ENCODE data around the gene ACP1. TPM values are rescaled to one million over a fixed set of nuclear protein-coding genes. Genes with fewer than 3 reads are reported as not detected.

Gene ACP1
- polyA plus RNA-seq, 1 of the 3 experiments (the other 2 are of a cell fraction): 88.9 TPM

DNA sequence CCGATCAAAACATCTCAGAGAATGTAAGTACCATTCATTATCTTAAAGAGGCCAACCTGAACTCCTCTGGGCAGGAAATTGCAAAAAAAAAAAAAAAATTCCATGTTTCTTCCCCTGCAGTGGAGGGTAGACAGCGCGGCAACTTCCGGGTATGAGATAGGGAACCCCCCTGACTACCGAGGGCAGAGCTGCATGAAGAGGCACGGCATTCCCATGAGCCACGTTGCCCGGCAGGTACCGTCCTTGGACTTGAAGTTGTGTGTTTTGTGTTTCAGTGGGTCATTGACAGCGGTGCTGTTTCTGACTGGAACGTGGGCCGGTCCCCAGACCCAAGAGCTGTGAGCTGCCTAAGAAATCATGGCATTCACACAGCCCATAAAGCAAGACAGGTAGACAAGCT is 7.2 kb downstream of the ACP1 start:
- CTCF ChIA-PET: interaction anchor here (0.9 to 3.7 kb wide), 3 partner anchors 9 to 25 kb away, joined by 3 to 9 read pairs (median 3); no protein-coding TSS in a partner anchor
- DNase-seq: no peak
- no peak overlapping the region for H2AFZ ChIP-seq (ENCODE audit: low read depth)
- no peak overlapping the region for H3K4me2 ChIP-seq
- peaks cover 70% of the 10 kb centered on the region for H4K20me1 ChIP-seq (ENCODE audit: insufficient read depth)
- H3K36me3 ChIP-seq (replicated peaks in 1 of 2; ENCODE audit: control insufficient read depth in 1 of 2, insufficient read depth in 2 of 2, low read length in 1 of 2): peaks cover 29 to 69% of the 10 kb centered on the region in 2 experiments
- POLR2A ChIA-PET: no interaction called here
- 96% methylated on average over 12 of the region's 12 CpGs for WGBS (ENCODE audit: low lambda C conversion rate)
- no peaks in the 10 kb centered on the region for H3F3A ChIP-seq (replicated peaks; ENCODE audit: insufficient read depth)
- H3K9me2 ChIP-seq: no peaks in the 10 kb centered on the region
- no peak overlapping the region for H3K4me3 ChIP-seq (ENCODE audit: low read depth in 2 of 2, low read length in 1 of 2)
- H3K27me3 ChIP-seq (ENCODE audit: insufficient read depth): no peaks in the 10 kb centered on the region
- no peaks in the 10 kb centered on the region for H3K9me3 ChIP-seq
- H3K9ac ChIP-seq: no peak overlapping the region
- no peak overlapping the region for H3K27ac ChIP-seq (ENCODE audit: low read depth in 2 of 2, low read length in 1 of 2)
- peaks cover 0 to under 1% of the 10 kb centered on the region in 2 experiments; a peak in 1 of 4 replicates for H3K4me1 ChIP-seq (ENCODE audit: control insufficient read depth in 1 of 2, insufficient read depth in 2 of 2, low read depth in 1 of 2, low read length in 1 of 2)
- no peak for TF ChIP-seq EP300 (IDR thresholded peaks at IDR 0.05; ENCODE audit: borderline replicate concordance in 1 of 2, low read depth in 1 of 2, low read length in 1 of 2)
- no peak for TF ChIP-seq JUND (IDR thresholded peaks at IDR 0.05)
- no peak for TF ChIP-seq ELF1 (IDR thresholded peaks at IDR 0.05)
- TF ChIP-seq TAF1 (IDR thresholded peaks at IDR 0.05; ENCODE audit: borderline replicate concordance, low read depth, low read length): no peak
- no peak for TF ChIP-seq SIN3A (IDR thresholded peaks at IDR 0.05; ENCODE audit: borderline replicate concordance, low read depth, low read length)
- TF ChIP-seq FOXM1 (IDR thresholded peaks at IDR 0.05; ENCODE audit: low read depth): no peak
- TF ChIP-seq, protein P1, sequence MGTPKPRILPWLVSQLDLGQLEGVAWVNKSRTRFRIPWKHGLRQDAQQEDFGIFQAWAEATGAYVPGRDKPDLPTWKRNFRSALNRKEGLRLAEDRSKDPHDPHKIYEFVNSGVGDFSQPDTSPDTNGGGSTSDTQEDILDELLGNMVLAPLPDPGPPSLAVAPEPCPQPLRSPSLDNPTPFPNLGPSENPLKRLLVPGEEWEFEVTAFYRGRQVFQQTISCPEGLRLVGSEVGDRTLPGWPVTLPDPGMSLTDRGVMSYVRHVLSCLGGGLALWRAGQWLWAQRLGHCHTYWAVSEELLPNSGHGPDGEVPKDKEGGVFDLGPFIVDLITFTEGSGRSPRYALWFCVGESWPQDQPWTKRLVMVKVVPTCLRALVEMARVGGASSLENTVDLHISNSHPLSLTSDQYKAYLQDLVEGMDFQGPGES (IDR thresholded peaks at IDR 0.05; ENCODE audit: low read depth, low read length): no peak
- no peak for TF ChIP-seq SMC3 (IDR thresholded peaks at IDR 0.05; ENCODE audit: low read depth, low read length)
- TF ChIP-seq TEAD4 (IDR thresholded peaks at IDR 0.05; ENCODE audit: borderline replicate concordance, insufficient read depth): no peak
- no peak for TF ChIP-seq NFIC (IDR thresholded peaks at IDR 0.05; ENCODE audit: borderline replicate concordance)
- H3K79me2 ChIP-seq (ENCODE audit: insufficient read depth): peaks cover 98% of the 10 kb centered on the region

DNA sequence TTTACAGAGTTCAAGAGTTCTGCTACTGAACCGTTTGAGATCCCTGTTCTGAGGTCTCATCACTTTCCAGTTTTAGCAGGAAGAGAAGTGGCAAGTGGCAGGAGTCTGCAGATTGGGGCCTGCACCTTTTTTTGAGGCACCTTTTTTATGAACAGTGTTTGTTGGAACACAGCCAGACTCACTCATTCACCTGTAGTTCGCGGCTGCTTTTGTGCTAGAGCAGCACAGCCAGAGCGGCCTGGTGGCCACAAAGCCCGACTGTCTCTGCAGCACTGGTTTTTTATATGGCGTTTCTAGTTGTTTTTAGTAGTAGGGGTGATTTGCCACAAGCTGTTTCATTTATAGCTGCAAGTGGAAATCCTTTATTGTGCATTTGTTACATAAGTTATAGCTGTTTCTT is 8.6 kb downstream of the ACP1 start:
- Histone ChIP-seq H3F3A (replicated peaks; ENCODE audit: insufficient read depth) (no peaks in the 10 kb centered on the region), H2AFZ (ENCODE audit: low read depth) (no peak overlapping the region), H3K36me3 (replicated peaks in 1 of 2; ENCODE audit: control insufficient read depth in 1 of 2, insufficient read depth in 2 of 2, low read length in 1 of 2) (peaks cover 44 to 74% of the 10 kb centered on the region in 2 experiments), H3K9me3 (no peaks in the 10 kb centered on the region), H3K9me2 (no peaks in the 10 kb centered on the region), H3K27ac (ENCODE audit: low read depth in 2 of 2, low read length in 1 of 2) (no peak overlapping the region), H3K4me1 (ENCODE audit: control insufficient read depth in 1 of 2, insufficient read depth in 2 of 2, low read depth in 1 of 2, low read length in 1 of 2) (no peaks in the 10 kb centered on the region; a peak in 1 of 4 replicates), H4K20me1 (ENCODE audit: insufficient read depth) (peaks cover 56% of the 10 kb centered on the region), H3K4me3 (ENCODE audit: low read depth in 2 of 2, low read length in 1 of 2) (no peak overlapping the region), H3K4me2 (no peak overlapping the region), H3K27me3 (ENCODE audit: insufficient read depth) (no peaks in the 10 kb centered on the region), H3K9ac (no peak overlapping the region), H3K79me2 (ENCODE audit: insufficient read depth) (peaks cover 94% of the 10 kb centered on the region)
- TF ChIP-seq TAF1 (IDR thresholded peaks at IDR 0.05; ENCODE audit: borderline replicate concordance, low read depth, low read length) (no peak), SIN3A (IDR thresholded peaks at IDR 0.05; ENCODE audit: borderline replicate concordance, low read depth, low read length) (no peak), POLR2AphosphoS5 (IDR thresholded peaks at IDR 0.05; ENCODE audit: low read depth, low read length) (no peak), EZH2phosphoT487 (IDR thresholded peaks at IDR 0.05; ENCODE audit: borderline replicate concordance, low read depth) (no peak), NRF1 (IDR thresholded peaks at IDR 0.05; ENCODE audit: low read depth, low read length) (no peak)
- DNase-seq: no peak
- 79% methylated on average over 6 of the region's 6 CpGs for WGBS (ENCODE audit: low lambda C conversion rate)
- ChIA-PET POLR2A (no interaction called here), CTCF (interaction anchor here (1.2 to 3.7 kb wide), 3 partner anchors 17 to 27 kb away, joined by 3 to 9 read pairs (median 5); no protein-coding TSS in a partner anchor)
